SK-N-SH (cell line): ENCODE results near the gene PSMC2. TPM values are rescaled to one million over a fixed set of nuclear protein-coding genes. Genes with fewer than 3 reads are reported as not detected.

ENCODE experiments used
- CTCF ChIA-PET: fragments of 300-600, 350-600 bp; formaldehyde crosslinking; extraction: SDS; loops from one replicate; lab custom pipeline; 2021; lab: Yijun Ruan, JAX
- POLR2A ChIA-PET: fragments of 350-600 bp; sonication (Branson Sonifier 250); formaldehyde crosslinking; extraction: SDS; loops from one replicate; lab custom pipeline; 2020; ENCODE audit warnings: antibody characterized with exemption, inconsistent platforms; lab: Yijun Ruan, JAX
- DNase-seq: peaks from one replicate; pipeline ENCODE4 v3.0.0; 2012
- H2AFZ ChIP-seq: fragments of 200-600 bp; sonication (generic); 2 replicates; pipeline ENCODE4 v1.8.1; 2016; ENCODE audit warnings: antibody characterized with exemption, mild to moderate bottlenecking, low read depth
- H3F3A ChIP-seq: fragments of 200-600 bp; sonication (generic); replicated peaks from 2 replicates; pipeline ENCODE3; 2016; ENCODE audit warnings: antibody characterized with exemption, mild to moderate bottlenecking; ENCODE audit not compliant: insufficient read depth
- H3K27ac ChIP-seq, 2 experiments: fragments of 200-500 bp in 1 of 2; fragments of 200-600 bp in 1 of 2; sonication (Bioruptor generic) in 1 of 2; sonication (generic), shearing (Covaris generic) in 1 of 2; 2 replicates each; pipeline versions ENCODE4 v1.5.1 to v1.6.1; 2014 to 2016; ENCODE audit warnings: low read depth in 2 of 2, inconsistent platforms in 1 of 2, low read length in 1 of 2, mild to moderate bottlenecking in 1 of 2, mixed read lengths in 1 of 2
- H3K27me3 ChIP-seq: fragments of 200-600 bp; sonication (generic), shearing (Covaris generic); 2 replicates; pipeline ENCODE4 v1.6.1; 2016; ENCODE audit warnings: mixed run types; ENCODE audit not compliant: insufficient read depth
- H3K36me3 ChIP-seq, 2 experiments: fragments of 200-500 bp in 1 of 2; fragments of 200-600 bp in 1 of 2; sonication (Bioruptor generic) in 1 of 2; sonication (generic) in 1 of 2; replicated peaks in 1 of 2; 2 replicates each; pipeline versions ENCODE3 to v1.5.1; 2014 to 2016; ENCODE audit warnings: low read length in 1 of 2, mild to moderate bottlenecking in 1 of 2; ENCODE audit not compliant: insufficient read depth in 2 of 2, control insufficient read depth in 1 of 2
- H3K4me1 ChIP-seq, 2 experiments: fragments of 200-500 bp in 1 of 2; fragments of 200-600 bp in 1 of 2; sonication (Bioruptor generic) in 1 of 2; sonication (generic), shearing (Covaris generic) in 1 of 2; 2 replicates each; pipeline versions ENCODE4 v1.5.1 to v1.6.1; 2014 to 2016; ENCODE audit warnings: low read depth in 1 of 2, low read length in 1 of 2, mixed run types in 1 of 2; ENCODE audit not compliant: insufficient read depth in 2 of 2, control insufficient read depth in 1 of 2
- H3K4me2 ChIP-seq: fragments of 200-600 bp; sonication (generic), shearing (Covaris generic); 2 replicates; pipeline ENCODE4 v1.6.1; 2017; ENCODE audit warnings: mixed run types
- H3K4me3 ChIP-seq, 2 experiments: fragments of 200-500 bp in 1 of 2; fragments of 200-600 bp in 1 of 2; sonication (Bioruptor generic) in 1 of 2; sonication (generic), shearing (Covaris generic) in 1 of 2; 2 replicates each; pipeline versions ENCODE4 v1.5.1 to v1.8.1; 2014 to 2016; ENCODE audit warnings: low read depth in 2 of 2, inconsistent platforms in 1 of 2, low read length in 1 of 2, mild to moderate bottlenecking in 1 of 2, mixed read lengths in 1 of 2, moderate library complexity in 1 of 2
- H3K79me2 ChIP-seq: fragments of 200-600 bp; sonication (generic); 2 replicates; pipeline ENCODE4 v1.8.1; 2017; ENCODE audit warnings: mild to moderate bottlenecking; ENCODE audit not compliant: insufficient read depth
- H3K9ac ChIP-seq: fragments of 200-600 bp; sonication (generic); 2 replicates; pipeline ENCODE4 v1.6.1; 2017; ENCODE audit warnings: mixed run types
- H3K9me2 ChIP-seq: fragments of 200-600 bp; sonication (generic); 2 replicates; pipeline ENCODE4 v1.6.1; 2017; ENCODE audit warnings: mixed run types
- H3K9me3 ChIP-seq: fragments of 200-600 bp; sonication (generic); 2 replicates; pipeline ENCODE4 v1.6.1; 2017; ENCODE audit warnings: mixed run types, mild to moderate bottlenecking, moderate library complexity
- H4K20me1 ChIP-seq: fragments of 200-600 bp; sonication (generic); 2 replicates; pipeline ENCODE4 v1.6.1; 2017; ENCODE audit warnings: mild to moderate bottlenecking, mixed run types; ENCODE audit not compliant: insufficient read depth
- CHD2 ChIP-seq: fragments of 150-350 bp; IDR thresholded peaks from 2 replicates; pipeline ENCODE4 v1.6.1; 2018; ENCODE audit warnings: low read length; ENCODE audit not compliant: partially characterized antibody
- EZH2phosphoT487 ChIP-seq: fragments of 200-600 bp; sonication (generic); IDR thresholded peaks from 2 replicates; pipeline ENCODE4 v1.6.1; 2017; ENCODE audit warnings: low read depth, mixed run types, mild to moderate bottlenecking, antibody characterized with exemption, moderate library complexity, borderline replicate concordance
- FOSL2 ChIP-seq: IDR thresholded peaks from 2 replicates; pipeline ENCODE4 v1.4.0; 2012; ENCODE audit warnings: low read depth, mild to moderate bottlenecking, moderate library complexity, borderline replicate concordance
- FOXJ3 ChIP-seq: sonication (generic); formaldehyde crosslinking; IDR thresholded peaks from 2 replicates; pipeline ENCODE4 v1.5.1; 2020; ENCODE audit warnings: mild to moderate bottlenecking, missing genetic modification reagents
- FOXM1 ChIP-seq: IDR thresholded peaks from 2 replicates; pipeline ENCODE4 v1.4.0; 2012; ENCODE audit warnings: low read depth, mild to moderate bottlenecking
- GABPA ChIP-seq: IDR thresholded peaks from 2 replicates; pipeline ENCODE4 v1.4.0; 2012; ENCODE audit warnings: low read depth, mild to moderate bottlenecking
- MXI1 ChIP-seq: IDR thresholded peaks from 2 replicates; pipeline ENCODE4 v1.6.1; 2012; ENCODE audit warnings: mild to moderate bottlenecking, low read depth, low read length, improper control_type of control experiment
- NRF1 ChIP-seq: IDR thresholded peaks from 2 replicates; pipeline ENCODE4 v1.6.1; 2012; ENCODE audit warnings: low read depth, mild to moderate bottlenecking, low read length
- POLR2AphosphoS5 ChIP-seq: IDR thresholded peaks from 2 replicates; pipeline ENCODE4 v1.6.1; 2012; ENCODE audit warnings: low read depth, low read length
- RAD21 ChIP-seq: IDR thresholded peaks from 2 replicates; pipeline ENCODE4 v1.6.1; 2012; ENCODE audit warnings: mild to moderate bottlenecking, low read length
- RXRA ChIP-seq: IDR thresholded peaks from 2 replicates; pipeline ENCODE4 v1.4.0; 2012; ENCODE audit warnings: low read depth, mild to moderate bottlenecking, borderline replicate concordance
- SIN3A ChIP-seq: IDR thresholded peaks from 2 replicates; pipeline ENCODE4 v1.6.1; 2012; ENCODE audit warnings: low read depth, mild to moderate bottlenecking, low read length, moderate library complexity, borderline replicate concordance
- SMC3 ChIP-seq: IDR thresholded peaks from 2 replicates; pipeline ENCODE4 v1.6.1; 2012; ENCODE audit warnings: low read depth, low read length, improper control_type of control experiment
- TAF1 ChIP-seq: IDR thresholded peaks from 2 replicates; pipeline ENCODE4 v1.6.1; 2012; ENCODE audit warnings: low read depth, mild to moderate bottlenecking, low read length, moderate library complexity, borderline replicate concordance
- TCF12 ChIP-seq: IDR thresholded peaks from 2 replicates; pipeline ENCODE4 v1.4.0; 2012
- WGBS: methylation state at CpG from one replicate; pipeline ENCODE4 v1.1.6; 2017; ENCODE audit warnings: low lambda C conversion rate; 5-methylcytosine and 5-hydroxymethylcytosine counted together
- polyA plus RNA-seq, 3 experiments: library from polyadenylated mRNA; depleted of rRNA; stranded (reverse); fragments of >200 nt; gene quantifications; 2 replicates each; pipeline ENCODE4 v1.2.3, GENCODE V29; 2012
- TF ChIP-seq, protein P1 (sequence below): IDR thresholded peaks from 2 replicates; pipeline ENCODE4 v1.4.0; 2012; ENCODE audit warnings: low read depth
- TF ChIP-seq, protein P2 (sequence below): fragments of 150-350 bp; IDR thresholded peaks from 2 replicates; pipeline ENCODE4 v1.6.1; 2017; ENCODE audit warnings: antibody characterized with exemption, low read length, low read depth, borderline replicate concordance
- TF ChIP-seq, protein P3 (sequence below): IDR thresholded peaks from 2 replicates; pipeline ENCODE4 v1.6.1; 2012; ENCODE audit warnings: mild to moderate bottlenecking, low read depth, low read length, moderate library complexity
- TF ChIP-seq, protein P4 (sequence below): IDR thresholded peaks from 2 replicates; pipeline ENCODE4; 2012

The PSMC2 gene
- polyA plus RNA-seq, 1 of the 3 experiments (the other 2 are of a cell fraction) = 231 TPM

DNA sequence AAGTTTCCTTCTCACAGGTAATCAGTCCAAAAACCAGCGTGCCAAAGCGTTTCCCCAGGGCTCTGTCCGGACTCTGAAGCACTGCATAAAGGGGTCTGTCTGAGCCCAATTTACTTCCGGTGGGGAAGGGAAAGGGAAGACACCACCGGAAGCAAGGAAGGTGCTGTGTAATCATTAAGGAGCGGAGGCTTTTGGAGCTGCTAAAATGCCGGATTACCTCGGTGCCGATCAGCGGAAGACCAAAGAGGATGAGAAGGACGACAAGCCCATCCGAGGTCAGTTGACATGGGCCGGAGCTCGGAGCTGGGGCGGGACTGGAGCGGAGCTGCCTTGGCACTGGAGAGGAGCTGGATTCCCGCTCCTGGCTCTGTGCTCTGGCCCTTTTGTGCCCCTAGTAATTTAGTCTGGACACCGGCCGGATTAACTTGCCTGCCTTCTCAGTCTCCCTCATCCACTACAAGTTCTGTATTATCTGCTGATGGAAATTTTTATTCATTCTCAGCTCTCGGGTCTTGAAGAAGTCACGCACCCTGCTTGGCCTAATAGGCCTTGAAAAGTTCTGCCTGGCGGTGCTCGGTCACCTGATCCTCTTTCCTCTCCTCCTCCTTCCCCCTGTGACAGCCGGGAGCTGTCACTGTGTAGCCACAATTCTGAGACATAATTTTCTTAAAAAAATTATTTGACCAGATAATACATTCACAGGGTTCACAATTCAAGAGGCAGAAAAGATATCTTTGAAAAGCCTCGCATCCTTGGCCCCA lies at the start of gene PSMC2 (continued):
- TF ChIP-seq SMC3 (no peak), RXRA (no peak), POLR2AphosphoS5 (peak; percentile 96), TCF12 (peak; percentile 41; the same call in 1 of the 2 replicates), CHD2 (peak; percentile 67), SIN3A (peak; percentile 92), FOXJ3 (no peak), NRF1 (no peak), TAF1 (peak; percentile 97), EZH2phosphoT487 (no peak)
- TF ChIP-seq, protein P1, sequence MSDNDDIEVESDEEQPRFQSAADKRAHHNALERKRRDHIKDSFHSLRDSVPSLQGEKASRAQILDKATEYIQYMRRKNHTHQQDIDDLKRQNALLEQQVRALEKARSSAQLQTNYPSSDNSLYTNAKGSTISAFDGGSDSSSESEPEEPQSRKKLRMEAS = peak; percentile 87
- TF ChIP-seq, protein P2, sequence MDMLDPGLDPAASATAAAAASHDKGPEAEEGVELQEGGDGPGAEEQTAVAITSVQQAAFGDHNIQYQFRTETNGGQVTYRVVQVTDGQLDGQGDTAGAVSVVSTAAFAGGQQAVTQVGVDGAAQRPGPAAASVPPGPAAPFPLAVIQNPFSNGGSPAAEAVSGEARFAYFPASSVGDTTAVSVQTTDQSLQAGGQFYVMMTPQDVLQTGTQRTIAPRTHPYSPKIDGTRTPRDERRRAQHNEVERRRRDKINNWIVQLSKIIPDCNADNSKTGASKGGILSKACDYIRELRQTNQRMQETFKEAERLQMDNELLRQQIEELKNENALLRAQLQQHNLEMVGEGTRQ = no peak

DNA sequence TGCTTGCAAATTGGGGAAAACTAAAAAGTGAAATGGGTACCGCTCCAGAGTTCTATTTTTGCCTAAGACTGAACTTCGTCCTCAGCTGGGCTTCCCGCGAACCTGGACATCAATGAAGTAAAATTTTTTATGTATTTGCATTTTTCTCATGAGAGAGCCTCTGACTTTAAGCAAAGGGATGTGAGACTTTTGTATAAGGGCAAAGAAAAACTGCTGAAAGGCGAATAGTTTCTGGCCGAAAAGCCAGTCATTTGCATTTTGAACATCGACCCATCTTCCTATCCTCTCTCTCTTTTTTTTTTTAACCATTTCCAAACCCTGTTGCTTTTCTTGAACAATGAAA lies 49.6 kb upstream of the PSMC2 start:
- H3F3A ChIP-seq = peaks cover 11% of the 10 kb centered on the region
- peak overlapping the region; percentile 88 for H3K9ac ChIP-seq
- 0% methylated on average over 7 of the region's 7 CpGs for WGBS
- H3K4me1 ChIP-seq = peaks cover 7 to 15% of the 10 kb centered on the region in 2 experiments; a peak in 2 of 4 replicates
- no peaks in the 10 kb centered on the region for H3K27me3 ChIP-seq
- ChIA-PET POLR2A (interaction anchor here (1.9 kb wide), 1 partner anchor 12 kb away, joined by 6 read pairs; no protein-coding TSS in a partner anchor), CTCF (interaction anchor here (0.9 to 2.6 kb wide), 9 partner anchors 9 to 208 kb away, joined by 3 to 17 read pairs (median 3); no protein-coding TSS in a partner anchor)
- peak overlapping the region; percentile 100 for H2AFZ ChIP-seq
- H3K4me2 ChIP-seq = peak overlapping the region; percentile 90
- peak overlapping the region; percentile 89 to 95 for H3K4me3 ChIP-seq
- H3K79me2 ChIP-seq = peaks cover 51% of the 10 kb centered on the region
- TF ChIP-seq RAD21 (no peak), NRF1 (no peak), TAF1 (no peak), GABPA (no peak), MXI1 (no peak), FOXM1 (no peak), TCF12 (no peak), FOSL2 (no peak)
- TF ChIP-seq, protein P3, sequence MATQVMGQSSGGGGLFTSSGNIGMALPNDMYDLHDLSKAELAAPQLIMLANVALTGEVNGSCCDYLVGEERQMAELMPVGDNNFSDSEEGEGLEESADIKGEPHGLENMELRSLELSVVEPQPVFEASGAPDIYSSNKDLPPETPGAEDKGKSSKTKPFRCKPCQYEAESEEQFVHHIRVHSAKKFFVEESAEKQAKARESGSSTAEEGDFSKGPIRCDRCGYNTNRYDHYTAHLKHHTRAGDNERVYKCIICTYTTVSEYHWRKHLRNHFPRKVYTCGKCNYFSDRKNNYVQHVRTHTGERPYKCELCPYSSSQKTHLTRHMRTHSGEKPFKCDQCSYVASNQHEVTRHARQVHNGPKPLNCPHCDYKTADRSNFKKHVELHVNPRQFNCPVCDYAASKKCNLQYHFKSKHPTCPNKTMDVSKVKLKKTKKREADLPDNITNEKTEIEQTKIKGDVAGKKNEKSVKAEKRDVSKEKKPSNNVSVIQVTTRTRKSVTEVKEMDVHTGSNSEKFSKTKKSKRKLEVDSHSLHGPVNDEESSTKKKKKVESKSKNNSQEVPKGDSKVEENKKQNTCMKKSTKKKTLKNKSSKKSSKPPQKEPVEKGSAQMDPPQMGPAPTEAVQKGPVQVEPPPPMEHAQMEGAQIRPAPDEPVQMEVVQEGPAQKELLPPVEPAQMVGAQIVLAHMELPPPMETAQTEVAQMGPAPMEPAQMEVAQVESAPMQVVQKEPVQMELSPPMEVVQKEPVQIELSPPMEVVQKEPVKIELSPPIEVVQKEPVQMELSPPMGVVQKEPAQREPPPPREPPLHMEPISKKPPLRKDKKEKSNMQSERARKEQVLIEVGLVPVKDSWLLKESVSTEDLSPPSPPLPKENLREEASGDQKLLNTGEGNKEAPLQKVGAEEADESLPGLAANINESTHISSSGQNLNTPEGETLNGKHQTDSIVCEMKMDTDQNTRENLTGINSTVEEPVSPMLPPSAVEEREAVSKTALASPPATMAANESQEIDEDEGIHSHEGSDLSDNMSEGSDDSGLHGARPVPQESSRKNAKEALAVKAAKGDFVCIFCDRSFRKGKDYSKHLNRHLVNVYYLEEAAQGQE = no peak
- TF ChIP-seq, protein P2 = no peak
- TF ChIP-seq, protein P4, sequence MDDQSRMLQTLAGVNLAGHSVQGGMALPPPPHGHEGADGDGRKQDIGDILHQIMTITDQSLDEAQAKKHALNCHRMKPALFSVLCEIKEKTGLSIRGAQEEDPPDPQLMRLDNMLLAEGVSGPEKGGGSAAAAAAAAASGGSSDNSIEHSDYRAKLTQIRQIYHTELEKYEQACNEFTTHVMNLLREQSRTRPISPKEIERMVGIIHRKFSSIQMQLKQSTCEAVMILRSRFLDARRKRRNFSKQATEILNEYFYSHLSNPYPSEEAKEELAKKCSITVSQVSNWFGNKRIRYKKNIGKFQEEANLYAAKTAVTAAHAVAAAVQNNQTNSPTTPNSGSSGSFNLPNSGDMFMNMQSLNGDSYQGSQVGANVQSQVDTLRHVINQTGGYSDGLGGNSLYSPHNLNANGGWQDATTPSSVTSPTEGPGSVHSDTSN = no peak
- peaks cover 38 to 42% of the 10 kb centered on the region in 2 experiments for H3K36me3 ChIP-seq
- H3K9me2 ChIP-seq = no peaks in the 10 kb centered on the region
- peak overlapping the region; percentile 78 to 89 for H3K27ac ChIP-seq
- H3K9me3 ChIP-seq = no peaks in the 10 kb centered on the region
- H4K20me1 ChIP-seq = no peaks in the 10 kb centered on the region
- DNase-seq = no peak
